ENCODE data around the gene POC1A. TPM values are rescaled to one million over a fixed set of nuclear protein-coding genes. Genes with fewer than 3 reads are reported as not detected.

The POC1A gene
- total RNA-seq, 1 experiment from 2014 or later, result 8.6 TPM

DNA sequence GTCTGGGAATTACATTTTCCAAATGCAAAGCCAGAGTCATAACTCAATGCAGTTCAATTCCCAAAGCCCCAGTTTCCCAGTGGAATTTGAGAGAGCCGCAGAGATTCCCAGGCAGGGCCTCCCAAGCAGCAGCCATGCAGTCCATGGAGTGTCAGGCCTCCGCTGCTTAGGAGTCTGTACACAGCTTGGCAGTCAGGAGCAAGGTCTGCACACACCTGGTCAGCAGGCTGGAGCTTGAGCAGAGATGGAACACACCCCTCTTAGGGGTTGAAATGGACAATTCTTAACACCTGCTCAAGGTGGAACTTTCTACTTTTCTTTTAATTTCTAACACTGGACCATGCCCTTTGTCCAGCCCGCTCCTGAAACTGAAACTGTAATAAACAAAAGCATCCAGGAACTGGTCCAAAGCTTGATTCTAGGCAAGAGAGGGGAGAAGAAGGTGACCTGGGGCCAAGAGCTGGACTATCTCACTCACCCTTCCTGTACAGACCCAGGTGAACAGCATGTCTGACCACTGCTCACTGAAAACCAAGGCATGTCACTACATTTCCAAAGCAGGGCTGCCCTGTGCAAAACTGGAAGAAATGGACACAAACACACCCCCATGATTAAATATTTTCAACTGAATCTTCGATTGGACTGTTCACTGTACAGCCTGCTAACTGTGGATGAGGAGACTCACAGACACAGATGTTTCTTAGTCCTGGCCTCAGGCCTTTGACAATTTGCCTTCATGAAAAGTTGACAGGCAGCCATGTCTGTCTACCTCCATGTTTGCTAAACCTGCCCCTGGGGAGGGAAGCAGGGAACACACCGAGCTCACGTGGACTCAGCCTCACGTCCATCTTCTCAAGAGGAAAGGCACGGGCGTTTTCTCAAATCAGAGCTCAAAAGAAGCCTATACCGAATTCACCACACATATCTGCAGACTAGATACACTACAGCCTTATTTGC is 49.3 kb downstream of the POC1A start:
- DNase-seq (ENCODE audit: low read depth), result no peak

DNA sequence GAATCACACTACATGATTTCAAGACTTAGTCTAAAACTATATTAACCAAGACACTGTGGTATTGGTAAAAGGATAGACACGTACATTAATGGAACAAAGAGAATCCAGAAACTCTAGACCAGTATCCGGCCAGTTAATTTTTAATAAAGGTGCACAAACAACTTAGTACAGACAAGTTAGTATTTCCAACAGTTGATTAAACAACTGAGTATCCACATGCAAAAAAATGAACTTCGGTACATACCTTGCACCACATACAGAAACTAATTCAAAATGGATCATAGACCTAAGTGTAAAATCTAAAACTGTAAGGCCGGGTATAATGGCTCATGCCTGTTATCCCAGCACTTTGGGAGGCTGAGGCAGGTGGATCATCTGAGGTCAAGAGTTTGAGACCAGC is 51.3 kb downstream of the POC1A start:
- DNase-seq (ENCODE audit: low read depth), result no peak

DNA sequence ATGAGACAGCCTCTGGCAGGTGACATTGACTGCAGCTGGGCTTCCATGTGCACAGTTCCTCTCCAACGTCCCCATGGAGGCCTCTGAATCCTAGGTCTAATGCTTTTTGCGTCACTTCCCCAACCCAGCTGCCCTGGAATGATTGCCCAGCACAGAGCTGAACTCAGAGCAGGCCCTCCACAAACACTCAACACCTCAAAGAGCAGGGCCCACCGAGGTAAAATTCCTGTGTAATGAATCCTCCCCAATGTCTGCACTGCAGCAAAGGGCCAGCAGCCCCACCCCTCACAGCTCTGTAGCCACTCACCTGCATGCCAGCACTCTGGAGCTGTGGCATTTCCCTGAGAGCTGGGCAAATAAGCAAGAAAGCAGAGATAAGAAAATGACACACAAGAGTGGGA is 55.2 kb downstream of the POC1A start:
- peak; percentile 28 for DNase-seq (ENCODE audit: low read depth)

DNA sequence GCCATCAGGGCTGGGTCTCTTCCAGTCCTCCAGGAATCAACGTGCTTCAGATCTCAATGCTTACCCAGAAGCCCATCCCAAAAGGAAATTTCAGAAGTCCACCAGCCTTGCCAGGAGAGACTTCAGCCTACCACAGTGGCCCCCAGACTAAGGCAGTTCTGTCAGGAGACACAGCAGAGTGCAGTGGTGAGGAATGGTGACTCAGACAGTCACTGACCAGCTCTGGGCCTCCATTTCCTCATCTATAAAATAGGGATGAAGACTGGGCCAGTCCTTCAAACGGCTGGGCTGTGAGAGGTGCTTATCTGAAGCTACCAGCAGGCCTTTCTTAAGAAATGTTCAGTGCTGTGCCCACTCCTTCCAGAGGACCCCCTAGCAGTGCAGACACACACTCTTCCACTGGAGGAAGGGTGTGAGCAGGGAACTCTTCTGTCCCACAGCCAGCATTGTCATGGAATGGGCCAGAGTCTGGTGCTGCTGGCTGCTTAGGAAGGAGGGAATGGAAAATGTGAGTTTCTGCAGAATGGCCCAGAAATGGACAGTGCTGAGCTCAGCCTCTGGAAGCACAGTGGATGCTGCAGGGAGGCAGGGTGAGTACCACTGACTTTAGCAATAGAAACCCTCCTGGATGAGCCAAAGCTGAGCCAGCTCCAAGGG is 56.2 kb downstream of the POC1A start:
- DNase-seq (ENCODE audit: low read depth), result no peak

DNA sequence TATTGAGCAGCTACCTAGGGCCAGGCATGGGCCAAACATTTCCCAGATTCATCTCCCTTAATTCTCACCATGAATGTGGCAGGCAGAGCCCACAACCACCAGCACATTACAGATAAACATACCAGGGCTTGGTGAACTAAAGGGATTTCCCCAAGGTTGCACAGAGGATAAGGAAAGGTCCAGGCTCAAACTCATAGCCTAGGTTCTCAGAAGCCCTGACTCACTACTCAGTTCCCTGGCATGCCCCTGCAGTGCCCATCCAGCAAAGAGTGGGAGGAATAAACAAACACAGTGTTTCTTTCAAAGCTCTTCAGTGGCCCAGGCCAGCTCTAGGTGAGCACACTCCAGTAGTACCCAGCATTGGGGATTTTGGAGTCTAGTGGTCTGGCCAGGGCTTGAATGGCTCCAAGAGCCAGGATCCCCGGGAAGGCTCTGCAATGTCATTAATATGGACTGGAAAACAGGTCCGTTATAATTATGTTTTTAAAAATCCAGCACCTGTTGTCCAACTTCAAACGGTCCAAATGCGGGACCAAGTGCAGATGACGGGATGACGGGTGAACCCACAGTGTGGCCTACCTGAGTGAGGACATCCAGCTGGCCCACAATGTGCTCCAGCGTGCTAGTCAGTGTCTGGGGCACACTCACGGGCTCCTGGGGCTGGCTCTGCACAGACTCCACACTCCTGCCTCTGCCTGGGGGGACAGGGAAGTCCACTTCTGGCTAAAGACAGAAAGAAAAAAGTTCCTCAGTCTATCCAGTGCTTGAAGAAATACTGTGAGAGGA is 58.0 kb downstream of the POC1A start:
- DNase-seq (ENCODE audit: low read depth), result no peak

DNA sequence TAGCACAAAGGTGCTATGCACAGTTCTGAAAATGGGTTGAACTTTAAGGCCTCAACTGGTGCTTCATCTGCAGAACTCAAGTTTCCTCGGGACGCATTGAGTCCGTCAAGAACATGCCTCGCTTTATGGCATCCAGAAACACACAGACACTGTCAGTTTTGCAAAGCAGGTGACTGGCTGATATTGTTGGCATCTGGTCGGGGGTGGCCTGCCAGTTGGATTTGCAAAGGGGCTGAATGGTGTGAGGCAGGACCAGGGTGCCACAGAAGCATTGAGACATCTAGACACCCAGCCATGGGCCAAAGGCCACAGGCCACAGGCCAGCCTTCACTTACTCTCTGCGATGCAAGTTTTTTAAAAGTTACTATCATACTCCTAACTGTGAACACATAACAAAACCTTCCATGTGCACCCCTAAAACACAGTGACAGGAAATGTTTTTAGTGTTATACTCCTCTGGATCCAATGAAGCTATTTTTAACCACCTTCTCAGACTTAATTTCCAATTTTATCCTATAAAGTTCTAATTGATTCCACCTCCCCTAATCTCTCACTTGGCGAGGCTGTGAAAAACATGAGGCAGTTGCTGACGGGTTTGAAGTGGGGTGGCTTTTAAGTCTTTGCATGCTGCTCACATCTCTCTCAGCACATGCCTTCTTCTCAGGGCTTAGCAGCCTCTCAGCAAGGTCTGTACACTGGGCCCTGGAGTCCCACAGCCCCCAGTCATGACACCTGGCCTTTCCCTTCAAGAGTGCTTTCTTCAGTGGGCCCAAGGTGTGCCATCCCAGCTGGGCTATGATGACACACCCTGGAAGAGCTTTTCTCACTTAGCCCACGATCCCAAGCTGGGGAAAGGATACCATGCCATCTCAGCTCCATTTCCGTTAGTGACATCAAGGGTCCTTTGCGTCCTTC is 59.4 kb downstream of the POC1A start:
- no peak for DNase-seq (ENCODE audit: low read depth)

DNA sequence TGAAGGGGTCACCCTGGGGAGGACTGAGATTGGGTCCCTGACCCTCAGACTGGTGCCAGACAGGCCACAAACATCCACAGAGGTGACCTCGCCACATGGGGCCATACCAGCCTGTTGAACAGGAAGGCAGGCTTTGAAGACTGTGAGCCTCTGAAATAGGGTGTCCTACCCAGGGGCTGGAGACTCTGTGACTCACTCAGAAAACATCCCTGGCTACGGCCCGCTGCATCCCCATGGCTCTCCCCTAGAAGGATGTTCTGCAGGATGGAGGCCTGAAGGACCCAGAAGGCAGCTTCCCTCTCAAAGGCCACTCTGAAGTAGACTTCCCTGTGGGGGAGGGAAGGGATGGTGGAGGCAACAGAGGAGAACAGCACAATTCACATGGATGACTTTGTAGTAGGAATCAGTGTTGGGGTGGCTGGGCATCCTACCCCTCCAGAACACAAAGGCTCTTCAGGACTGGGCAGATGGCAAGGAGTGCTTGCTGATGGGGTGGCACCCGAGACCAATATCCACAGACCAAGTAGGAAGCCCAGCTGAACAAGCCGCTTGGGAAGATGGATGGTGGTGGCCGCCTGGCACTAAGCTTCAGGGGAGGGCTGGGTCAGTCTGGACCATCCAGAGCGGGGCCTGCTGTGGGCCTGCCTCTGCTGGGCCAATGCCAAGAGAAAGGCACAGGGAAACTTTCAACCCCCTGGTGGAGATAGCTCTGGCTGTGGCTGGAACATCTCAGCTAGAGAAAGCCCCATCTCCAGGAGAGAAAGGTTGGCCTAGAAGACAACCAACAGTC is 60.3 kb downstream of the POC1A start:
- DNase-seq (ENCODE audit: low read depth), result peak; percentile 53

DNA sequence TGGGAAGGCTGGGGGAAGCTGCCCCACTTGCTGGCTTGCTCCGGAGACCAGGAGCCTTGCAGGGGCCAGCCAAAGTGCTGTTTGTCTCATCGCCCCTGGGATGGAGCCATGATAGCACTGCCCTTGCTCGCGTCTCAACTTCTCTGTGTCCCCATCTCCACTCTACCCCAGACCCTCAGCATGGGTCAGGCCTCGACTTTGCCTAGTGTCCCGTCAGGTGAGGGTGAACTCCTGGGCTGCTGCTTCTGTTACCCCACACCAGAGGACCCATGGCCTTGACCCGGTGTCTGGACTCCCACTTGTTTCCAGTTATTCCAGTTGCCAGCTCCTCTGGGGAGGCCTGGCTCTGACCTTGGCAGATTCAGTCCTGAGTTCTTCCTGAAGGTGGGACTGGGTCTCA is 61.3 kb downstream of the POC1A start:
- DNase-seq (ENCODE audit: low read depth), result no peak

DNA sequence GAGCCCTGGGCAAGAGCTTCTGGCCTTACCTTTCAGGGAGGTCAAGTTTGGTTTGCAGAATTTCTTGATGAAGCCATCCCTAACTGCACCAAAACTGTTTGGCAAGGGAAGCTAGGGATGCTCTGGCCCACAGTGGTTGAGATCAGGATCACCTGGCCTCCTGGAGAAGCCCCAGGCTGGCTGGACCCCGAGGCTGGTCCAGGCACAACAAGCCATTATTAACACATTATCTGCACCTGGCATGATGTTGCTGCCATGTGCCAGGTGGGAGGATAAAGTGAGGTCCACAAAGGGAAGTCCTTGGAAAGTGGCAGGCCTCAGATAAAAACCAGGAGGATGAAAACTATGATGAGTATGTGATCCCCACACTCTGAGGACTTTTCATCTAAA is 62.0 kb downstream of the POC1A start:
- DNase-seq (ENCODE audit: low read depth), result no peak

DNA sequence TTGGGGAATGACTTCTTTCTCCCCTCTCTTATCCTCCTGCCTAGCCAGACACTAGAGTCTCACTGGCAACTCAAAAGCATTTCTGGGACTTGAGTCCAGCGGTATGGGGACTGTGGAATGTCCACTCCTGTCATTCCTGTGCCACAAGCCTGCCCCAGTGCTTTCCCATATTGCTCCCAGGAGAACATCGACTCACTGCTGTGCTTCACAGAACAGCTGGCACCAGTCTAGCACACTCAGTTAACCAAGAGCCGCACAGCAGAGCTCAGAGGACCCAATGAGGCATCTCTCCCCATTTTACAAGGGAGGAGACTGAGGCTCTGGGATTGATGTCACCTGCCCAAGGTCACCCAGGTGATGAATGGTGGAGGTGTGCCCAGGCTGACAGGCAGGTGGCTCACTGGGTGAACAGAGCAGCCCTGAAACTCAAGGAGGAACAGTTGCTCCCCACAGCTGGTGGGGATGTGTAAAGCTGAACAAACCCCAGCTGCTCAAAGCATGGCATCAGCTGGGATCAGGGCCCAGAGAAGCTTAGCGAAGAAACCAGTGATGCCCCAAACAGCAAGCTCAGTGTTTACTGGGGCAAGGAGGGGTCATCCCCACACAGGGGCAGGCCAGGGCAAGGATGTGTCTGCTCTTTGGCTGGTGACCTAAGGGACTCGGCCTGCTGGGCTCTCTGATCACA is 62.5 kb downstream of the POC1A start:
- no peak for DNase-seq (ENCODE audit: low read depth)

DNA sequence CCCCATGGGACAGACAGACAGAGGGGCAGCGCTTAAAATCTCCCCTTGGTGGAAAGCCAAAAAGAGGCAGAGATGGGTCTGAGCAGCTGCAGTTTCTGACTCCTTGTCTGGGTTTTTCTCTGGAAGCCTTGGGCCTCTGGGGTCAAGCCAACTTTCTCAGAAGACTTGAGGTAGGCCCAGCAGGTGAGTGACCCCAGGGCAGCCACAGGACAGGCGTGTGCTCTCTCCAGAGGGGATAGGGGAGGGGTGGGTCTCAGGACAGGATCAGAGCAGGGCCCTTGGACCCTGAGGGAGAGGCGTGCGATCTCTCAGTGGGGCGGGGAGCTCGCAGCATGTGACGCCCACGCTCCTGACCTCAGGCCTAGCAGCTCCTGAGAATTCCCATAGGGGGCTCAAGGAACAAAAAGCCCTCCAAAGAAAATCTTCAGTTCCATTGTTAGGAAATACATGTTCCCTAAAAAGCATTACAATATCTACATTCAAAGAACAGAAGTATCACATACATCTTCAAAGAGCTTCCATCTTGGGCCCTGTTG is 63.2 kb downstream of the POC1A start:
- no peak for DNase-seq (ENCODE audit: low read depth)

DNA sequence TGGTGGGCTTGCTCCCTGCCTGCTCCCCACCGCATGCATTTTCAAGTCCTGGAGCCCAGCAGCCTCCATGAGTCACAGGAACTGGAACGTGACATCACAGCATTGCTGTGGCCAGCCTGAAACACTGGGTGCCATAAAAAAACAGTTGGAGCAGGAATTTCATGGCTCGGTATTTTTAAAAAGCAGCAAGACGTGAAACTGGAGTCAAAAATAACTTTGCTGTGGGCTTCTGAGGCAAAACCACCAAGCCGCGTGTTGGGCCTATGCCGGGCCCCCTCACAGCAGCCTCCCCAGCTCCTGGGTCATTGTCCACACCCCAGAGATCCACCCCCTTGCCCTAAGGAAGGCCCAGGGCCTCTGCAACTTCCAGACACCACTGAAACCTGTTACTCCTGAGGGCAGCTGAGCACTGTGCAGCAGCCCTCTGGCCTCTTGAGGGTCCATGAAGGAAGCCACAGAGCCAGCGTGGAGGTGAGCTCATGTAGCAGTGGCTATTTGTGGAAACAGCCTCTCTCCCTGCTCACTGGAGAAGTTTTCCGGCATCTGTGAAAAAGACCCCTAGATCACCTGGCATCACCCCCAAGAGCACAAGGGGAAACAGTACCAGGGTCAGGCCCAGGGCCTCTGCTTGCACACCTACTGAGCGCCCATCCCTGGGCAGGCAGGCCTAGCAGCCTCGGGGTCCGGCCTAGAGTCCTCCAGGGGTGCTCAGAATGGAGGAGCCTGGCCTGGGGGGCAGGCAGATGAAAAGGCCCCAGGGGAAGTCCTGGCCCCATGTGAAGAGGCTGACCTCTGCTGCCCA is 63.9 kb downstream of the POC1A start:
- peak; percentile 83 for DNase-seq (ENCODE audit: low read depth)

DNA sequence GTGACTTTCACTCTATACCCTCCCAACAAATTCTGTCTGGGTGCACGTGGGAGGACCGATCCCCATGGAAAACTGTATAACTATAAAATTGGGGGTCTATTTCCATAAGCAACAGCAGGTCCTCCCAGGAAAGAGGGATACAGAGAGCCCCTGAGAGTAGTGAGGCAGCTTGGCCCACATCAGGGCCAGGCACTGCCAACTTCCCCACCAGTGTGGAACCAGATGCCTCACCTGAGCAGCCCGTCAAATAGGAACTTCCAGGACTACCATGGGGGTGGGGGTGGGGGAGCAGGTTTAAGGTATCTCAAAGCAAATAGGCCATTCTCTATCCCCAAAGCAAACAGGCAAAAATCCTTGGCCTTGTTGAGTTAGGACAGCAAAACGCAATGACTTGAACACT is 64.5 kb downstream of the POC1A start:
- no peak for DNase-seq (ENCODE audit: low read depth)

DNA sequence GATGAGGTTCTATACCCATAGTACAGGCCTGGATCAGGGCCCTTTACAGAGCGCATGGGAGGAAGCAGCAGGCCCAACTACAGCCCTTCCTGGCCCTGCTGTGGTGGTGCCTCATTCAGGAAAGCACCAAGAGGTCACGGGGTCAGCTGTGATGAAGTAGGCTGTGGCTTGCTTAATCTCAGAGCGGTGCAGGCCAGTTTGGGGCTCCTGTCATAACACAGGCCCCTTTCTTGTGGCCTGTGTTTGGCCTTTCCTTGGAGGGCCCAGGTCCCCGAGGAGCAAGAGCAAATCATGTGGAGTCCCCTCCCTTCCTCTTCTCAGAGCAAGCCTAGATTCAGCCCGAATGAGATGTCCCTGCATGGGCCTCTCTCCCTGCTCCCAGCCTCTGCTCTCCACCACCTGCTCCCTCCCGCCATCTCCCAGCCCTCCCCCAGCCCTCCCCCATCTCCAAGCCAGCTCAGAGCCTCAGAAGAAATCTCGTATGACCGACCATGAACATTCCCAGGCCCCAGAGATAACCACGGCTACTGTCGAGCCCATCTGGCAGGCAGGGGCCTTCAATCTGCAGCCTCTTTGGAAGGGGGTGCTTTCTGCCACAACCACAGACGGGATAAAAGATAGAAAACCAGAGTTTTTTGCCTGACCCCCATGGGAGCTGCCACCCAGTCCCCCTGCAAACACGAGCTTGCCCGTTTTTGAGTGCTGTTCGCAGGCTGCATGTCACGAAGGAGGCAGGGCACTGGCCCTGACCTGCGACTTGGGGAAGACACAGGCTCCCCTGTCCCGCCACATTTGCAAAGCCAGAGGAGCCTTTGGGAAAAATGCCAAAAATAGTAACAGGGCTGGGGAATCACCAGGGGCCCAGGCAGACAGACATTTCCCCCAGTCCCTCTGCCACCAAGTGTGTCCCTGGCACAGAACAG is 65.5 kb downstream of the POC1A start:
- DNase-seq (ENCODE audit: low read depth), result peak; percentile 34

DNA sequence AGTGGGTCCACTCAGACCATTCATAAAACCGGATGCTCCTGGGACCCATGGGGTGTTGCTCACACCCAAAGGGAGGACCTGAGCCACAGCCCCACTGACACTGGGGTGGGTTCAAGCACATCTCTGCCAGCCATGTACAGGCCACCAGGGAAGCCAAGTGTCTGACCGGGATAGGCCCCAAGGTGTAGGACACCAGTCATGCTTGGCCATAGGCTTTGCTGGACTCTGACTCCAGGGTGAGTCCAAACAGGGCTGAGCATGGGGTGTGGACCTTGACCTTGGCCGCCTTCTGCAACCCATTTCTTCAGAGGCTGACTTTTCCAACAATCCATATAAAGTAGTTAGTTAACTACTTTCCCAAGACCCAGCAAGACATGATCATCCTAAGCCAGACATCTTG is 66.5 kb downstream of the POC1A start:
- no peak for DNase-seq (ENCODE audit: low read depth)

DNA sequence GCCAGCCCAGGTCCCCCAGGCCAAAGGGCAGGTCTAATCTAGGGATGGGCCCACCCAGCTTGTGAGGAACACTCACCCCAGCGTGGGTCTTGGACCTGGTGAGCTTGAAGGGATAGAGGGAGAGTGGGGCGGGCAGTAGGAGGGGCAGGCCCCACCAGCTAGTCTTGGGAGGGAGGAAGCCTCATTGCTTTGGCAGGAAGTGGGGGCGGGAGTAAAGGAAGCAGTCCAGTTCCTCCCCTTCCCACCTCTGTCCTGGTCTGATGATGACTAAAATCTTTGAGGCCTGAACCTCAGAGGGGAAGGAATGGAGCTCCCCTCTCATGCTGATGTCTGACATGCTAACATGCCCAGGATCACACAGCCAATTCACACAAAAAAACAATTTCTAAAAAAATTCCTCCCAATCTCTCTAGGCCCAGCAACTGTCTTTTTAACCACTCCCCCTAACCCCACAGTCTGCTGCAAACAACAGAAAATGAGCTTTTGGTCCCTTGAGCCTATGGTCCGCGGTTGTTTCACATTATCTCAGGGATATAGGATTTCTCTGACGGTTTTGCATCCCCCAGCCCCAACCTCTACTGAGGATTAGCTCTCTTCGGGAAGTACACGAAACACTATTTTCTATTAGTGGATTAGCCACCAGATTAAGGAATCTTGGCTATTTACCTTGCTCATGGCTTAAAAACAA is 67.1 kb downstream of the POC1A start:
- DNase-seq (ENCODE audit: low read depth), result no peak

DNA sequence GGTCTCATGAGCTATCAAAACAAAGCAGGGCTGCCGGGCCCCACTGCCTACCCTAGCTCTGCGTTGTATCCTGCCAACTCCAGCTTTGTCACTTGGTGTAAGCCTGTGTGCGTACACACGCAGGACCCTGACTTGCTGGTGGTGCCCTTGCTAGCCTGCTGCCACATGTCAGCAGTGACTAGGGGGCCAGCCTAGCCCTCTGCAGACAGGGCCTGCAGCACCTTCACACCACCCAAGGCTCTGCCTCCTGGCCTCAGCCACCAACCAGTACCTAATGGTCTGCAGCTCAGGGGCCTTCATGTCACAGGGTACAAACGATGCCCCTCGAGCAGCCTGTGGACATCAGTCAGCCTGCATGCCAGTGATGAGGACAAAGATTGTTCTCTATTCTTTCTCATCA is 67.8 kb downstream of the POC1A start:
- DNase-seq (ENCODE audit: low read depth), result no peak

All from Daoy (cell line).